ENCODE data around the gene BCAS1. TPM values are rescaled to one million over a fixed set of nuclear protein-coding genes. Genes with fewer than 3 reads are reported as not detected.

Gene BCAS1
- total and polyA plus RNA-seq, 2 donors from 2014 or later = 1.1 to 4.8 TPM

DNA sequence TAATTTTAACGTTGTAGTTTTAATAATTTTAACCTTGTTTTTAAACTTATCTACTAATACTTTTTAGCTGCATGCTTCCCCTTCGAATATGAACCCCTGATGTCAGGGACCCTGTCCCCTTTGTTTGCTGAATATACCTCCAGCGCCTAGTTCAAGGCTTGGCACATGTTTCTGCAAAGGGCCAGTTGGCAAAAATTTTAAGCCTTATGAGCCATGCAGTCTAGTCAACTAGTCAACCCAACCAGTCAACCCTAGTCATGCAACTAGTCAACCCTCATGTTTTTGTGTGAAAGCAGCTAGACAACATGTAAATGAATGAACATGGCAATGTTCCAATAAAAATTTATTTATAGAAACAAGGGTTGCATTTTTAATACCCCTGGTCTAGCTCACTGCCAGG, 119.8 kb downstream of the BCAS1 start:
- TF ChIP-seq, protein P1, sequence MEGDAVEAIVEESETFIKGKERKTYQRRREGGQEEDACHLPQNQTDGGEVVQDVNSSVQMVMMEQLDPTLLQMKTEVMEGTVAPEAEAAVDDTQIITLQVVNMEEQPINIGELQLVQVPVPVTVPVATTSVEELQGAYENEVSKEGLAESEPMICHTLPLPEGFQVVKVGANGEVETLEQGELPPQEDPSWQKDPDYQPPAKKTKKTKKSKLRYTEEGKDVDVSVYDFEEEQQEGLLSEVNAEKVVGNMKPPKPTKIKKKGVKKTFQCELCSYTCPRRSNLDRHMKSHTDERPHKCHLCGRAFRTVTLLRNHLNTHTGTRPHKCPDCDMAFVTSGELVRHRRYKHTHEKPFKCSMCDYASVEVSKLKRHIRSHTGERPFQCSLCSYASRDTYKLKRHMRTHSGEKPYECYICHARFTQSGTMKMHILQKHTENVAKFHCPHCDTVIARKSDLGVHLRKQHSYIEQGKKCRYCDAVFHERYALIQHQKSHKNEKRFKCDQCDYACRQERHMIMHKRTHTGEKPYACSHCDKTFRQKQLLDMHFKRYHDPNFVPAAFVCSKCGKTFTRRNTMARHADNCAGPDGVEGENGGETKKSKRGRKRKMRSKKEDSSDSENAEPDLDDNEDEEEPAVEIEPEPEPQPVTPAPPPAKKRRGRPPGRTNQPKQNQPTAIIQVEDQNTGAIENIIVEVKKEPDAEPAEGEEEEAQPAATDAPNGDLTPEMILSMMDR (IDR thresholded peaks at IDR 0.05; ENCODE audit: borderline replicate concordance, extremely low read depth, insufficient read depth) = no peak
- no peaks in the 10 kb centered on the region for H3K4me1 ChIP-seq (ENCODE audit: control insufficient read depth in 2 of 3, insufficient read depth in 2 of 3, low read depth in 1 of 3, low read length in 3 of 3)
- H3K36me3 ChIP-seq (ENCODE audit: control insufficient read depth in 2 of 3, insufficient read depth in 3 of 3, low read length in 3 of 3) = no peaks in the 10 kb centered on the region
- no peak overlapping the region for H3K9ac ChIP-seq (ENCODE audit: low read length in 3 of 3)
- DNase-seq (no peak), FAIRE-seq (no peak)
- intact Hi-C loops (cut with DNase I) = no loop called here
- H3K9me3 ChIP-seq (ENCODE audit: control insufficient read depth in 2 of 3, insufficient read depth in 1 of 3, low read length in 3 of 3) = peaks cover 0 to 3% (median 2%) of the 10 kb centered on the region in 3 donors
- H3K27ac ChIP-seq (ENCODE audit: low read depth in 2 of 2, low read length in 2 of 2) = no peak overlapping the region
- no peaks in the 10 kb centered on the region for H3K27me3 ChIP-seq (ENCODE audit: control insufficient read depth, insufficient read depth, low read length)
- no peak overlapping the region for H3K4me3 ChIP-seq (ENCODE audit: low read length in 3 of 3)

DNA sequence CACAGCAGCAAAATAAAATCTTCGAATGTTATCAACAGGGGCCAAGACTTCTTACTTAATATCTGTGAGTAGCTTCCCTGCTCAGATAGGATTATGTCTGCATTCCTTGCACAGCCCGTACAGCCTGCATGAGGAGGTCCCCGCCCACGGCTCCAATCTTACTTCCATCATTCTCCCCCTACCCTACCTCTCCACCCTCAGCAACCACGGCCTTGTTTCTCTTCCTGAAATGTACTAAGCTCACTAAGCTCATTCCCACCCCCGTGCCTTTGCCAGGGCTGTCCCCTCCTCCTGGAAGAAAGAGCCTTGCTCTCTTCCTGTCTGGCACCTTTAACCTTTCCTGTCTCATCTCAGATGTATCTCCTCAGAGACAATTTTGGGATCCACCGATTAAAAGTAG, 120.4 kb downstream of the BCAS1 start:
- FAIRE-seq = no peak
- no peak overlapping the region for H3K9ac ChIP-seq (ENCODE audit: low read length in 3 of 3)
- no peak for DNase-seq
- H3K9me3 ChIP-seq (ENCODE audit: control insufficient read depth in 2 of 3, insufficient read depth in 1 of 3, low read length in 3 of 3) = peaks cover 0 to 3% (median 2%) of the 10 kb centered on the region in 3 donors
- H3K4me1 ChIP-seq (ENCODE audit: control insufficient read depth in 2 of 3, insufficient read depth in 2 of 3, low read depth in 1 of 3, low read length in 3 of 3) = no peaks in the 10 kb centered on the region
- no peaks in the 10 kb centered on the region for H3K36me3 ChIP-seq (ENCODE audit: control insufficient read depth in 2 of 3, insufficient read depth in 3 of 3, low read length in 3 of 3)
- H3K4me3 ChIP-seq (ENCODE audit: low read length in 3 of 3) = no peak overlapping the region
- TF ChIP-seq, protein P1 (IDR thresholded peaks at IDR 0.05; ENCODE audit: borderline replicate concordance, extremely low read depth, insufficient read depth) = no peak
- H3K27me3 ChIP-seq (ENCODE audit: control insufficient read depth, insufficient read depth, low read length) = no peaks in the 10 kb centered on the region
- intact Hi-C loops (cut with DNase I) = no loop called here
- no peak overlapping the region for H3K27ac ChIP-seq (ENCODE audit: low read depth in 2 of 2, low read length in 2 of 2)

DNA sequence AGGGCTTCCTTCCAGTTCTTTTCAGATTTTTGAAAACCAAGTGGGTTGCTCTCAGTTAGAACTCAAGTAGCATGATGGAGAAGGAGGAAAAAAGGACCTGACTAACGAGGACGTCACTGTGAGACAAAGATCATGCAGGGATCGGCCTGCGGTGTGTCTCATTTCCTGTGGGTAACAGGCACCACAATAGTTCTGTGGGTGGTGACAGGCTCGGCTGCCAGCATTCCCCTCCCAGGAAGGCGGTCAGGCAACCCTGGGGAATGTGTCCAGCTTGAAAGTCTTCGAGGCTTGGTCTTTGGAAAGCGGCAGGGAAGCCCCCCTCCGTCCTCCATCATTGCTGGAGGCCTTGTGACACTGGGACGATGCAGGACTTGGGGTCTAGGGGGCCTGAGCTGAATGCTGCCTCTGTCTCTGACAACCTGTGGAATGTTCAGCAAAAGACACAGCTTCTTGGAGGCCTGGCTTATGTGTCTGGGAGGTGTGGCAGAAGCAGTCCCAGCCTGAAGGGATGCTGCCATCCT, 121.0 kb downstream of the BCAS1 start:
- no peaks in the 10 kb centered on the region for H3K36me3 ChIP-seq (ENCODE audit: control insufficient read depth in 2 of 3, insufficient read depth in 3 of 3, low read length in 3 of 3)
- DNase-seq (peak in 1 of 5 donors; percentile 88), FAIRE-seq (no peak)
- peak overlapping the region in 1 of 3 donors; percentile 15 for H3K9ac ChIP-seq (ENCODE audit: low read length in 3 of 3)
- no peak overlapping the region for H3K27ac ChIP-seq (ENCODE audit: low read depth in 2 of 2, low read length in 2 of 2)
- no peaks in the 10 kb centered on the region for H3K27me3 ChIP-seq (ENCODE audit: control insufficient read depth, insufficient read depth, low read length)
- intact Hi-C loops (cut with DNase I) = no loop called here
- no peaks in the 10 kb centered on the region for H3K4me1 ChIP-seq (ENCODE audit: control insufficient read depth in 2 of 3, insufficient read depth in 2 of 3, low read depth in 1 of 3, low read length in 3 of 3)
- H3K9me3 ChIP-seq (ENCODE audit: control insufficient read depth in 2 of 3, insufficient read depth in 1 of 3, low read length in 3 of 3) = peaks cover 0 to 3% (median 2%) of the 10 kb centered on the region in 3 donors
- H3K4me3 ChIP-seq (ENCODE audit: low read length in 3 of 3) = no peak overlapping the region
- TF ChIP-seq, protein P1 (IDR thresholded peaks at IDR 0.05; ENCODE audit: borderline replicate concordance, extremely low read depth, insufficient read depth) = no peak
